ENCODE measurements around the gene TPCN2. TPM values are rescaled to one million over a fixed set of nuclear protein-coding genes. Genes with fewer than 3 reads are reported as not detected.

The TPCN2 gene
- total RNA-seq, 1 donor from 2014 or later = 4.5 TPM

- H3K27me3 ChIP-seq (ENCODE audit: control insufficient read depth, insufficient read depth, low read length) = peaks cover 2% of the 10 kb centered on the region
- H3K36me3 ChIP-seq (ENCODE audit: control insufficient read depth, insufficient read depth, low read length) = no peaks in the 10 kb centered on the region
- TF ChIP-seq CTCF (IDR thresholded peaks at IDR 0.05; ENCODE audit: insufficient read depth, low read length, severe bottlenecking) = no peak
- H3K4me3 ChIP-seq (ENCODE audit: low read depth, low read length) = no peak overlapping the region
- FAIRE-seq (no peak), DNase-seq (ENCODE audit: low read depth) (no peak)
Measured at GRCh38 chr11:69154938-69155301, 106.2 kb downstream of the TPCN2 start.

DNA sequence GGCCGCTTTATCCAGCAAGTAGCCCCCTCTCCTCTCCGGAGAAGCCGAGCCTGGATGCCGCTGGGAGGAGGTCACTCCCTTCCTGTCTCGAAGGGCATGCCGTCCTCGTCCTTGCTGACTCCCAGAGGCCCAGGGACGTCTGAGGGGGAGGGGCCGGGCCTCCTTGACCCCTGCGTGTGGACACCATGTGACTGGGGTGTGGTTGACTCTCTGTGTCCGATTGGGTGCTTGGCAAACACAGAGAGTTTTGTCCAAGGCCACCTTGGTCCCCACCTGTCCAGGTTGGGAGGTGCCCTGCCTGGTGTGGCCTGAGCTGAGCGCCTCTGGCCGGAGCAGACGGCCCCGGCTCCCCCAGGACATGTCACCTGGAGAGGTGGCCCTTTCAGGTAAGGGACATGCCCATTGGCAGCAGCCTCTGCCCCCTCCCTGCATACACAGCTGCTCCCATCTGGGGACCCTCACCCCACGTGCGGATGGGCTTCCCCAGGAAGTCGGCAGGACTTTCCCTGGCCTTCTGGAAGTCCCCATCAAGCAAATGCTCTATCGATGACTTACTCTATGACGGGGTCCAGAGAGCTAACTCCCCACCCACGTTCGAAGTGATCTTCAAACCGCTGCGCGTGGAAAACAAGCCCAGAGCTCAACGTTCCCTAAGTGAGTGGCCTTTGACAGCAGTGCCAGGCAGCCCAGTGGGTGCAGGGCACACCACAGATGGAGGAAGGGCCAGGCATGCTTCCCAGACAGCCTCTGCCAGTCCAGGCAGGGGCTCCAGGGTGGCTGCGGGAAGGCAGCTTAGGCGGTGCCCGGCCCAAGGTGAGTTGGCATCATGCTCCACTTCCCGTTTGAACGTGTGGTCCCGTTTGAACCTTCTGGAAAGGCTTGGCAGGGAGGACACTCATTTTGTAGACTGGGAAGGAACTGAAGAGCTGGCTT, 106.8 kb downstream of the TPCN2 start, which contains the start of gene SMIM38:
Gene SMIM38, plus strand, starts transcription at position 634 of the 933 bp plus-strand sequence. CDS start 1,912 bp downstream, outside the sequence.
- DNase-seq (ENCODE audit: low read depth) (no peak), FAIRE-seq (no peak)
- Histone ChIP-seq H3K27me3 (ENCODE audit: control insufficient read depth, insufficient read depth, low read length) (peaks cover 2% of the 10 kb centered on the region), H3K36me3 (ENCODE audit: control insufficient read depth, insufficient read depth, low read length) (no peaks in the 10 kb centered on the region), H3K4me3 (ENCODE audit: low read depth, low read length) (no peak within 1 kb of the TSS)
- no peak for TF ChIP-seq CTCF (IDR thresholded peaks at IDR 0.05; ENCODE audit: insufficient read depth, low read length, severe bottlenecking)

GRCh38 chr11:69156235-69156639, 107.5 kb downstream of the TPCN2 start:
- TF ChIP-seq CTCF (IDR thresholded peaks at IDR 0.05; ENCODE audit: insufficient read depth, low read length, severe bottlenecking) = no peak
- Histone ChIP-seq H3K36me3 (ENCODE audit: control insufficient read depth, insufficient read depth, low read length) (no peaks in the 10 kb centered on the region), H3K4me3 (ENCODE audit: low read depth, low read length) (no peak overlapping the region), H3K27me3 (ENCODE audit: control insufficient read depth, insufficient read depth, low read length) (peaks cover 2% of the 10 kb centered on the region)
- DNase-seq (ENCODE audit: low read depth) = no peak
- no peak for FAIRE-seq

- no peak for FAIRE-seq
- peak; percentile 19 for DNase-seq (ENCODE audit: low read depth)
- H3K4me3 ChIP-seq (ENCODE audit: low read depth, low read length) = no peak overlapping the region
- H3K27me3 ChIP-seq (ENCODE audit: control insufficient read depth, insufficient read depth, low read length) = peaks cover 2% of the 10 kb centered on the region
- no peak for TF ChIP-seq CTCF (IDR thresholded peaks at IDR 0.05; ENCODE audit: insufficient read depth, low read length, severe bottlenecking)
- no peaks in the 10 kb centered on the region for H3K36me3 ChIP-seq (ENCODE audit: control insufficient read depth, insufficient read depth, low read length)
Measured at GRCh38 chr11:69156673-69157155, 108.0 kb downstream of the TPCN2 start.

- no peak for DNase-seq (ENCODE audit: low read depth)
- FAIRE-seq = no peak
Measured at GRCh38 chr11:69157156-69157821, 108.6 kb downstream of the TPCN2 start.

More at GRCh38 chr11:69157156-69157821, 108.6 kb downstream of the TPCN2 start:
- peaks cover 2% of the 10 kb centered on the region for H3K27me3 ChIP-seq (ENCODE audit: control insufficient read depth, insufficient read depth, low read length)
- H3K36me3 ChIP-seq (ENCODE audit: control insufficient read depth, insufficient read depth, low read length) = no peaks in the 10 kb centered on the region
- H3K4me3 ChIP-seq (ENCODE audit: low read depth, low read length) = no peak overlapping the region
- TF ChIP-seq CTCF (IDR thresholded peaks at IDR 0.05; ENCODE audit: insufficient read depth, low read length, severe bottlenecking) = no peak

All from bronchial epithelial cell (primary cell).